Measurements from ENCODE around the gene A3GALT2. TPM values are rescaled to one million over a fixed set of nuclear protein-coding genes. Genes with fewer than 3 reads are reported as not detected.

A3GALT2 gene
- total and polyA plus RNA-seq, 9 of the 15 experiments (the other 6 are each of a cell fraction or from before 2014, with no cell fraction given) = not detected

- FAIRE-seq = no peak
- Histone ChIP-seq H3K9ac (ENCODE audit: insufficient read depth in 1 of 2, low read depth in 2 of 2, low read length in 2 of 2) (no peak overlapping the region), H3K27ac (ENCODE audit: extremely low read depth, low read depth, low read length) (no peak overlapping the region), H4K20me1 (replicated peaks; ENCODE audit: control insufficient read depth, insufficient read depth, low read length) (peaks cover 6% of the 10 kb centered on the region), H3K36me3 (ENCODE audit: control insufficient read depth, insufficient read depth, low read length) (no peaks in the 10 kb centered on the region), H3K4me2 (ENCODE audit: insufficient read depth, low read length) (no peak overlapping the region), H3K79me2 (ENCODE audit: control insufficient read depth, insufficient read depth, low read length) (no peaks in the 10 kb centered on the region), H3K4me3 (no peak overlapping the region), H3K9me1 (ENCODE audit: control insufficient read depth, insufficient read depth, low read length) (no peaks in the 10 kb centered on the region), H3K27me3 (ENCODE audit: control insufficient read depth in 2 of 2, insufficient read depth in 2 of 2, low read length in 2 of 2) (peaks cover 15 to 56% of the 10 kb centered on the region in 2 experiments; a peak in 4 of 5 replicates), H3K9me3 (replicated peaks; ENCODE audit: control insufficient read depth, insufficient read depth, low read depth, low read length) (no peaks in the 10 kb centered on the region), H3K4me1 (replicated peaks in 1 of 2; ENCODE audit: control insufficient read depth in 2 of 2, insufficient read depth in 2 of 2, low read length in 2 of 2) (peaks cover 0 to 14% of the 10 kb centered on the region in 2 experiments; a peak in 1 of 5 replicates), H2AFZ (ENCODE audit: low read depth, low read length) (no peak overlapping the region)
- TF ChIP-seq ETV1 (tag; conservative IDR thresholded peaks at IDR 0.05; ENCODE audit: low read depth) (no peak), HES1 (IDR thresholded peaks at IDR 0.05; ENCODE audit: low read depth) (no peak), ZNF589 (CRISPR knock-in tag; IDR thresholded peaks at IDR 0.05; ENCODE audit: low read depth) (no peak), STAT6 (CRISPR knock-in tag; IDR thresholded peaks at IDR 0.05) (no peak), SLC30A9 (CRISPR knock-in tag; IDR thresholded peaks at IDR 0.05) (no peak), NFXL1 (CRISPR knock-in tag; IDR thresholded peaks at IDR 0.05) (no peak), PPARD (CRISPR knock-in tag; IDR thresholded peaks at IDR 0.05) (no peak), TCFL5 (CRISPR knock-in tag; conservative IDR thresholded peaks at IDR 0.05) (no peak), ATF2 (CRISPR knock-in tag; IDR thresholded peaks at IDR 0.05) (no peak)
- POLR2A ChIA-PET = interaction anchor here (1.5 kb wide), 1 partner anchor 11 kb away, joined by 3 read pairs; no protein-coding TSS in a partner anchor
- intact Hi-C loops (cut with micrococcal nuclease) = no loop called here
- no peak for DNase-seq (ENCODE audit: extremely low read depth in 1 of 4, low spot score in 3 of 4)
- in situ Hi-C loops (cut with MboI) = no loop called here
- WGBS (ENCODE audit: insufficient coverage, low coverage, missing lambda C conversion rate) = 4% methylated on average over 3 of the region's 3 CpGs
- BruUV-seq (replicated peaks) = no TSS peak
- CTCF ChIA-PET (ENCODE audit: low intra/inter-chr PET ratio) = no interaction called here
- ATAC-seq = no peak
Observed at GRCh38 chr1:33259879-33260278, 61.0 kb downstream of the A3GALT2 start.
